HG03135 (cell line): Measurements from ENCODE around the gene SPPL2B.

ENCODE experiments used
- ATAC-seq: cut with Tn5 transposase; IDR thresholded peaks from one replicate; pipeline ENCODE4 v1.9.1; 2021; ENCODE audit warnings: mild to moderate bottlenecking, moderate library complexity; ENCODE audit not compliant: unreplicated experiment

Gene SPPL2B

GRCh38 chr19:2353159-2353886 lies 24.8 kb downstream of the SPPL2B start:
- no peak for ATAC-seq

- no peak for ATAC-seq
Measured at GRCh38 chr19:2353887-2354592, 25.6 kb downstream of the SPPL2B start.

GRCh38 chr19:2354670-2355069 lies 26.2 kb downstream of the SPPL2B start:
- ATAC-seq: no peak

- ATAC-seq: no peak
Measured at GRCh38 chr19:2355168-2356035, 26.9 kb downstream of the SPPL2B start.

GRCh38 chr19:2356036-2356646 lies 27.7 kb downstream of the SPPL2B start:
- no peak for ATAC-seq

GRCh38 chr19:2357279-2358206 lies 29.1 kb downstream of the SPPL2B start:
- no peak for ATAC-seq

GRCh38 chr19:2358548-2359173 lies 30.2 kb downstream of the SPPL2B start:
- ATAC-seq: no peak

GRCh38 chr19:2359992-2360685 lies 31.7 kb downstream of the SPPL2B start, which contains the start of gene TMPRSS9:
TMPRSS9 (plus strand) TSS chr19:2360265; CDS start chr19:2389786, 29,521 bp downstream.
- ATAC-seq: no peak

GRCh38 chr19:2360833-2361232 lies 32.3 kb downstream of the SPPL2B start:
- ATAC-seq: no peak

GRCh38 chr19:2361246-2362045 lies 33.0 kb downstream of the SPPL2B start:
- no peak for ATAC-seq

- no peak for ATAC-seq
Measured at GRCh38 chr19:2362046-2362969, 33.8 kb downstream of the SPPL2B start.

- ATAC-seq: no peak
Measured at GRCh38 chr19:2362970-2363300, 34.5 kb downstream of the SPPL2B start.

GRCh38 chr19:2363419-2363818 lies 34.9 kb downstream of the SPPL2B start:
- ATAC-seq: no peak

GRCh38 chr19:2365201-2365970 lies 36.9 kb downstream of the SPPL2B start:
- ATAC-seq: no peak

GRCh38 chr19:2371656-2372055 lies 43.2 kb downstream of the SPPL2B start:
- no peak for ATAC-seq

GRCh38 chr19:2372076-2372612 lies 43.7 kb downstream of the SPPL2B start:
- no peak for ATAC-seq
